ENCODE results near the gene HOXA5.

HOXA5 gene

GRCh38 chr7:27143023-27143949 is at the start of gene HOXA5 (continued):
- TF ChIP-seq ZNF48 (tag by site-specific recombination; IDR thresholded peaks at IDR 0.05) (no peak), ZNF488 (tag by site-specific recombination; IDR thresholded peaks at IDR 0.05) (no peak), ZSCAN30 (tag by site-specific recombination; IDR thresholded peaks at IDR 0.05) (no peak), ZNF311 (tag by site-specific recombination; IDR thresholded peaks at IDR 0.05; ENCODE audit: borderline replicate concordance) (no peak), ZNF394 (tag by site-specific recombination; IDR thresholded peaks at IDR 0.05; ENCODE audit: borderline replicate concordance) (peak; percentile 11; the same call in 1 of the 2 replicates), SCRT1 (tag by site-specific recombination; IDR thresholded peaks at IDR 0.05; ENCODE audit: borderline replicate concordance) (peak; percentile 76), ZBTB21 (tag by site-specific recombination; IDR thresholded peaks at IDR 0.05) (peak; percentile 66; the same call in 1 of the 2 replicates), ZBTB26 (tag by site-specific recombination; optimal IDR thresholded peaks at IDR 0.05) (peak; percentile 89), ZNF416 (tag by site-specific recombination; IDR thresholded peaks at IDR 0.05) (no peak), KLF10 (tag by site-specific recombination; IDR thresholded peaks at IDR 0.05) (peak; percentile 75; the same call in 1 of the 2 replicates), KLF8 (tag by site-specific recombination; IDR thresholded peaks at IDR 0.05) (peak; percentile 53; the same call in 1 of the 2 replicates), ZNF391 (tag by site-specific recombination; IDR thresholded peaks at IDR 0.05; ENCODE audit: borderline replicate concordance, low read depth) (peak; percentile 27; the same call in 1 of the 2 replicates), ZXDB (tag by site-specific recombination; IDR thresholded peaks at IDR 0.05) (peak; percentile 80), GLIS2 (tag by site-specific recombination; IDR thresholded peaks at IDR 0.05) (peak; percentile 58; the same call in 1 of the 2 replicates), SP2 (tag by site-specific recombination; IDR thresholded peaks at IDR 0.05) (peak; percentile 48), ZNF76 (tag by site-specific recombination; IDR thresholded peaks at IDR 0.05; ENCODE audit: borderline replicate concordance, low read depth) (0 out of 2 replicates have a peak, but pooled peaks have one; percentile 37), RBAK (tag by site-specific recombination; IDR thresholded peaks at IDR 0.05) (no peak), GLI2 (tag by site-specific recombination; IDR thresholded peaks at IDR 0.05; ENCODE audit: borderline replicate concordance, low read depth) (no peak; the same call in 1 of the 2 replicates), ZNF114 (tag by site-specific recombination; IDR thresholded peaks at IDR 0.05) (no peak), ZNF23 (tag by site-specific recombination; IDR thresholded peaks at IDR 0.05; ENCODE audit: borderline replicate concordance) (no peak), FEZF1 (tag by site-specific recombination; IDR thresholded peaks at IDR 0.05) (peak; percentile 87), ZNF610 (tag by site-specific recombination; IDR thresholded peaks at IDR 0.05; ENCODE audit: borderline replicate concordance) (peak; percentile 13; the same call in 1 of the 2 replicates), TCF7L2 (IDR thresholded peaks at IDR 0.05; ENCODE audit: borderline replicate concordance, low read depth, low read length) (peak; percentile 55; the same call in 1 of the 2 replicates), ZBTB48 (tag by site-specific recombination; IDR thresholded peaks at IDR 0.05) (no peak), REPIN1 (tag by site-specific recombination; IDR thresholded peaks at IDR 0.05; ENCODE audit: low read depth) (no peak), REST (tag by site-specific recombination; IDR thresholded peaks at IDR 0.05) (no peak)
- TF ChIP-seq, protein P1, sequence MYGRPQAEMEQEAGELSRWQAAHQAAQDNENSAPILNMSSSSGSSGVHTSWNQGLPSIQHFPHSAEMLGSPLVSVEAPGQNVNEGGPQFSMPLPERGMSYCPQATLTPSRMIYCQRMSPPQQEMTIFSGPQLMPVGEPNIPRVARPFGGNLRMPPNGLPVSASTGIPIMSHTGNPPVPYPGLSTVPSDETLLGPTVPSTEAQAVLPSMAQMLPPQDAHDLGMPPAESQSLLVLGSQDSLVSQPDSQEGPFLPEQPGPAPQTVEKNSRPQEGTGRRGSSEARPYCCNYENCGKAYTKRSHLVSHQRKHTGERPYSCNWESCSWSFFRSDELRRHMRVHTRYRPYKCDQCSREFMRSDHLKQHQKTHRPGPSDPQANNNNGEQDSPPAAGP (tag by site-specific recombination; IDR thresholded peaks at IDR 0.05), result peak; percentile 71
- TF ChIP-seq, protein P2, sequence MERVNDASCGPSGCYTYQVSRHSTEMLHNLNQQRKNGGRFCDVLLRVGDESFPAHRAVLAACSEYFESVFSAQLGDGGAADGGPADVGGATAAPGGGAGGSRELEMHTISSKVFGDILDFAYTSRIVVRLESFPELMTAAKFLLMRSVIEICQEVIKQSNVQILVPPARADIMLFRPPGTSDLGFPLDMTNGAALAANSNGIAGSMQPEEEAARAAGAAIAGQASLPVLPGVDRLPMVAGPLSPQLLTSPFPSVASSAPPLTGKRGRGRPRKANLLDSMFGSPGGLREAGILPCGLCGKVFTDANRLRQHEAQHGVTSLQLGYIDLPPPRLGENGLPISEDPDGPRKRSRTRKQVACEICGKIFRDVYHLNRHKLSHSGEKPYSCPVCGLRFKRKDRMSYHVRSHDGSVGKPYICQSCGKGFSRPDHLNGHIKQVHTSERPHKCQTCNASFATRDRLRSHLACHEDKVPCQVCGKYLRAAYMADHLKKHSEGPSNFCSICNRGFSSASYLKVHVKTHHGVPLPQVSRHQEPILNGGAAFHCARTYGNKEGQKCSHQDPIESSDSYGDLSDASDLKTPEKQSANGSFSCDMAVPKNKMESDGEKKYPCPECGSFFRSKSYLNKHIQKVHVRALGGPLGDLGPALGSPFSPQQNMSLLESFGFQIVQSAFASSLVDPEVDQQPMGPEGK (tag by site-specific recombination; IDR thresholded peaks at IDR 0.05), result no peak
